Epithelial cell of proximal tubule (primary cell): ENCODE measurements around the gene BNIP3. TPM values are rescaled to one million over a fixed set of nuclear protein-coding genes. Genes with fewer than 3 reads are reported as not detected.

ENCODE experiments used
- DNase-seq: peaks from one replicate; pipeline ENCODE4 v3.0.0-alpha.2; 2011; ENCODE audit warnings: low read depth
- H3K4me3 ChIP-seq: 2 replicates; pipeline ENCODE4 v1.5.1; 2011; ENCODE audit warnings: low read depth, mild to moderate bottlenecking, low read length
- total RNA-seq: library from RNA; depleted of rRNA; stranded (reverse); fragments of >200 nt; gene quantifications from 2 replicates; pipeline ENCODE4 v1.2.3, GENCODE V29; 2015
- TF ChIP-seq, protein P1 (sequence below): conservative IDR thresholded peaks from 2 replicates; pipeline ENCODE4 v1.5.1; 2012; ENCODE audit warnings: low read depth, mild to moderate bottlenecking, low read length

The BNIP3 gene
- total RNA-seq, 1 donor from 2014 or later: 463 TPM

DNA sequence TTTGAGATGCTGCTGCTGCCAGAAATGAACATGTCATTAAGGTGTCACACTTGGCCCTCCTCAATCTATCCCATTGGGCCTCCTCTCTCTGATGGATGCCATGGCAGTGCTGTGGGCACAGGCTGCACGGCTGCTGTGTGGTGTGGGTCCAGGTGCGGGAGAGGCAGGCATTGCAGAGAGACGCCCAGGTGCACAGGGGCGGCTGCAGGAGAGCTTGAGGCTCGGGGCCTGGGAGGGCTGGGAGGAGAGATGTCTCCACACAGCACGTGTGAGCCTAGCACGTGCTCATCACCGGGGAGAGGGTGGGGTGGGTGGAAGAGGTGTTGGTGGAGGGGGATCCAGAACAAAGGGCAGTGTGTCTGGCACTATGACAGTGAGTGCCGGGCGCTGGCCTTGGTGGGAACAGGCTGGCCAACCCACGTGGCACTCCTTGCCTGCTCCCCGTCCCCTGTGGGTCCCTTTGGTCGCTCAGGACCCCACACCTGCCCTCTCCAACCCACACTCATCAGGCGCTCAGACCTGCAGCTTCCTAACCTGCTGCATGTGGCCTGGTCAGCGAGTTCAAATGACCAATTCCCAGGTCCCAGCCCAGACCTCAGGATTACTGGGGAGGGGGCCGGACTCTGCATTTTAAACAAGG is 39.9 kb upstream of the BNIP3 start:
- no peak overlapping the region for H3K4me3 ChIP-seq
- no peak for DNase-seq
- TF ChIP-seq, protein P1, sequence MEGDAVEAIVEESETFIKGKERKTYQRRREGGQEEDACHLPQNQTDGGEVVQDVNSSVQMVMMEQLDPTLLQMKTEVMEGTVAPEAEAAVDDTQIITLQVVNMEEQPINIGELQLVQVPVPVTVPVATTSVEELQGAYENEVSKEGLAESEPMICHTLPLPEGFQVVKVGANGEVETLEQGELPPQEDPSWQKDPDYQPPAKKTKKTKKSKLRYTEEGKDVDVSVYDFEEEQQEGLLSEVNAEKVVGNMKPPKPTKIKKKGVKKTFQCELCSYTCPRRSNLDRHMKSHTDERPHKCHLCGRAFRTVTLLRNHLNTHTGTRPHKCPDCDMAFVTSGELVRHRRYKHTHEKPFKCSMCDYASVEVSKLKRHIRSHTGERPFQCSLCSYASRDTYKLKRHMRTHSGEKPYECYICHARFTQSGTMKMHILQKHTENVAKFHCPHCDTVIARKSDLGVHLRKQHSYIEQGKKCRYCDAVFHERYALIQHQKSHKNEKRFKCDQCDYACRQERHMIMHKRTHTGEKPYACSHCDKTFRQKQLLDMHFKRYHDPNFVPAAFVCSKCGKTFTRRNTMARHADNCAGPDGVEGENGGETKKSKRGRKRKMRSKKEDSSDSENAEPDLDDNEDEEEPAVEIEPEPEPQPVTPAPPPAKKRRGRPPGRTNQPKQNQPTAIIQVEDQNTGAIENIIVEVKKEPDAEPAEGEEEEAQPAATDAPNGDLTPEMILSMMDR: no peak

DNA sequence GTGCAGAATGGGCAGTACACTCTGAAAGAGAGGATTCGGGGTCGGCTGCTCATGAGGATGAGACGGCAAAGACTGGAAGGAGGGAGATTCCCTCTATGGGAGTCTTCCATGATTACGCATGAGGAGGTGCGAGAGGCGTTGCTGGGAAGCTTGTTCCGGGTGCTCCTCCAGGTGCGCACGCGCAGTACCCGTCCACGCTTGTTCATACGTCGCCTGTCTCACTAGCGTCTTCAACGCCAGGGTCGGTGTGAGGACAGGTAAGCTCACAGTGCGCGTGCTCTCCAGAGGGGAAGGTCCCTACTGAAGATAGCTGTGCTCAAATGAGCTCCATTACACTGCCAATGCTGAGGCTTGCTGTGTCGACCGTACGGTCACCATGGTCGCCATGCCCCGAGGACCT is 39.3 kb upstream of the BNIP3 start:
- DNase-seq: no peak
- TF ChIP-seq, protein P1: no peak
- H3K4me3 ChIP-seq: no peak overlapping the region

DNA sequence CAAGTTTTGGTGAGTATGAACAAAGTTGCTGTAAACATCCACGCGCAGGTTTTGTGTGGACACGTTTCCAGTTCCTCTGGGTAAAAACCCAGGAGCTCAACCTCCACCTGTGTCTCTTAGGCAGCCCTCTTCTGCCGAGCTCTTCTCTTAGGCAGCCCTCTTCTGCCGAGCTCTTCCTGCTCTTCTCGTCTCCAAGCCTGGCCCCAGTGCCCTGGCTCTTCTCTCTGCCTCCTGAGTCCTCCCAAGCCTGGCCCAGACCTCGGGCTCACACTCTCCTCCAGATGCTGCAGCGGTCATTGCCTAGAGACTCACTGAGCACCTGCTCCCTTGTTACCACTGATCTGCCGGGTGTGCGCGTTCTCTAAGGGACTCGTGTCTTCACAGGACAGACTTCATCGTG is 38.7 kb upstream of the BNIP3 start:
- DNase-seq: no peak
- TF ChIP-seq, protein P1: no peak
- H3K4me3 ChIP-seq: no peak overlapping the region

DNA sequence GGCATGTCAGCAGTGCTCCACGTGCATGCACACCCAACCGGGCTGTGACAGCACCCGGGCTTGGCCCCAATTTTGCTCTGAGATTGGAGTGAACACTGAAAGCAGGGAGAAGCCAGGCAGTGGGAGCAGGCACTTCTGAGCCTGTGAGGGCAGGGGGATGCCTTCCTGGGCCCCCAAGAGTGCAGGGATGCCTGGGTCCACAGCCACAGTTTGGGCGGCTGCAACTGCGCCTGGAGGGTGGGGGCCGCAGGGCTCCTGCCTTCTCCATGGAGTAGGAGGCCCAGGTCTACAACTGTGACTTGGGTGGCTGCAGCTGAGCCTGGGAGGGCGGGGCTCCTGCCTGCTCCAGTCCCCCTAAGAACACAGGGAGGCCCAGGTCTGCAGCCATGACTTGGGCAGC is 37.6 kb upstream of the BNIP3 start:
- DNase-seq: no peak
- TF ChIP-seq, protein P1: no peak
- H3K4me3 ChIP-seq: no peak overlapping the region

DNA sequence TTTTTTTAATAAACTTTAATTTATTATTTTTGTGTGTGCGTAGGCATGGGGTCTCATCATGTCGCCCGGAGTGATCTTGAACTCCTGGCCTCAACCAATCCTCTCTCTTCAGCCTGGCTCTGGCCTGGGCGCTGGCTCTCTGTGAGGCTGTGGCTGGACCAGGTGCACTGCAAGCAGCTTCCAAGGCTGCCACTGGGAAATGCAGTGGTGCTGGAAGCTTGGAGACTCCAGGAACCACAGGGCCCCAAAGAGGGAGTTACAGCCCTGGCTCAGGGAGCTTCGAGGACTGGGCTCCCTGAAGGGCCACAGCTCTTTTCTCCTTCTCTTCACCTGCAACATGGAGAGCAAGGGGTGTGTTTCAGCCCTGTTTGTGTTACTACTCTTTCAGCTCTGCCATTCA is 36.7 kb upstream of the BNIP3 start:
- DNase-seq: no peak
- no peak overlapping the region for H3K4me3 ChIP-seq
- TF ChIP-seq, protein P1: no peak

DNA sequence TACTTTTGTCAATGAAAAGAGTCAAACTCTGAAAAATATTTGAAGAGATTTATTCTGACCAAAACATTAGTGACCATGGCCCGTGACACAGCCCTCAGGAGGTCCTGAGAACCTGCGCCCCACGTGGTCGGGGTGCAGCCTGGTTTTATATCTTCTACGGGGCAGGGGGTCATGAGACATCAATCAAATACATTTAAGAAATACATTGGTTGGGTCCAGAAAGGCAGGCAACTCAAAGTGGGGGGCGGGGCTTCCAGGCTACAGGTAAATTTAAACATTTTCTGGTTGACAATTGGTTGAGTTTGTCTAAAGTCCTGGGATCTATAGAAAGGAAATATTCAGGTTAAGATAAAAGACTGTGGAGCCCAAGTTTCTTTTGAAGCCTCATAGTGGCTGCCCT is 34.8 kb upstream of the BNIP3 start:
- no peak for DNase-seq
- TF ChIP-seq, protein P1: no peak
- H3K4me3 ChIP-seq: no peak overlapping the region

DNA sequence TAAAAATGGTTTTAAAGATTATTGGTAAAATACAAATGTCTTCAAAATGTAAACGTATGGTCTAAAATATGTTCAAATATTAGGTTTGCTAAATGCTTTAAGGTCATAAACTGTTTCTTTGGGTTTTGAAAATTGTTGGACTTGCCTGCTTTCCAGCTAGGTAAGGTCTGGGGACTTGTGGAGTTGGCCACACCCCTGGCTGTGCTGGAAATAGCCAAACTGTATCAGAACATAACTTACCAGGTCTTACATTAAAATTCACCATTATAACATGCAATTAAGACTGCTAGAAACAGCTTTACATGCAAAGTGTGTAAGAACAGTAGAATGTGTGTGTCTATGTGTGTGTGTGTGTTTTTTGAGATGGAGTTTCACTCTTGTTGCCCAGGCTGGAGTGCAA is 29.7 kb upstream of the BNIP3 start:
- TF ChIP-seq, protein P1: no peak
- H3K4me3 ChIP-seq: no peak overlapping the region
- no peak for DNase-seq
